Endothelial cell of umbilical vein (primary cell): ENCODE data around the gene S100A5.

ENCODE experiments used
- POLR2A ChIP-seq: IDR thresholded peaks from 2 replicates; pipeline ENCODE4 v1.6.1; 2012; ENCODE audit warnings: low read depth, mild to moderate bottlenecking, control low read depth, low read length
- POLR2AphosphoS5 ChIP-seq: IDR thresholded peaks from 2 replicates; pipeline ENCODE4 v1.6.1; 2012; ENCODE audit warnings: low read depth, mild to moderate bottlenecking, control low read depth, low read length, moderate library complexity; ENCODE audit not compliant: insufficient read depth
- TF ChIP-seq, protein P1 (sequence below), 2 donors: IDR thresholded peaks; 1 replicate in 1 of 2; 2 replicates in 1 of 2; pipeline ENCODE4 v1.5.1; 2011; ENCODE audit warnings: low read length in 2 of 2, mild to moderate bottlenecking in 2 of 2, moderate library complexity in 2 of 2, control low read depth in 1 of 2, inconsistent platforms in 1 of 2, low read depth in 1 of 2; ENCODE audit not compliant: insufficient read depth in 1 of 2; ENCODE audit errors: extremely low read depth in 1 of 2

DNA sequence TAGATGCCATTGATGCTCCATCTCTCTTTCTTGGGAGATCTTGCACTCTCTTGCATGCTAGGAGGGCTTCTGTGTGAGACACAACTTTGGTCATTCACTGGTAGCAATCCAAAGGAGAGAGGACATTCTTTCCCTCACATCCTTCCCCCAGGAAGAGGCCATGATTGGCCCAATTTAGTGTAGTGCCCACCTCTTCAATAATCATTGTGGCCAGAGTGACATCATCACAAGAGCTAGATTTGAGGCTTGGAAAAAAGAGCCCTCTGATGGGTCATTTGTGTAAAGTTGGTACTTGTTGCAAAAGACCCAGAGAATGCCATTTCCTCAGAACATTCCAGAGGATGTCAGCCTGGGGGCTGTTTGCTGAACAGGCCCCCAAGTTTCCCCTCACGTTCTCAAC is 35.2 kb downstream of the S100A5 start:
- TF ChIP-seq POLR2A (no peak), POLR2AphosphoS5 (no peak)
- TF ChIP-seq, protein P1, sequence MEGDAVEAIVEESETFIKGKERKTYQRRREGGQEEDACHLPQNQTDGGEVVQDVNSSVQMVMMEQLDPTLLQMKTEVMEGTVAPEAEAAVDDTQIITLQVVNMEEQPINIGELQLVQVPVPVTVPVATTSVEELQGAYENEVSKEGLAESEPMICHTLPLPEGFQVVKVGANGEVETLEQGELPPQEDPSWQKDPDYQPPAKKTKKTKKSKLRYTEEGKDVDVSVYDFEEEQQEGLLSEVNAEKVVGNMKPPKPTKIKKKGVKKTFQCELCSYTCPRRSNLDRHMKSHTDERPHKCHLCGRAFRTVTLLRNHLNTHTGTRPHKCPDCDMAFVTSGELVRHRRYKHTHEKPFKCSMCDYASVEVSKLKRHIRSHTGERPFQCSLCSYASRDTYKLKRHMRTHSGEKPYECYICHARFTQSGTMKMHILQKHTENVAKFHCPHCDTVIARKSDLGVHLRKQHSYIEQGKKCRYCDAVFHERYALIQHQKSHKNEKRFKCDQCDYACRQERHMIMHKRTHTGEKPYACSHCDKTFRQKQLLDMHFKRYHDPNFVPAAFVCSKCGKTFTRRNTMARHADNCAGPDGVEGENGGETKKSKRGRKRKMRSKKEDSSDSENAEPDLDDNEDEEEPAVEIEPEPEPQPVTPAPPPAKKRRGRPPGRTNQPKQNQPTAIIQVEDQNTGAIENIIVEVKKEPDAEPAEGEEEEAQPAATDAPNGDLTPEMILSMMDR (IDR thresholded peaks at IDR 0.05; ENCODE audit: extremely low read depth in 1 of 2, insufficient read depth in 1 of 2, low read depth in 1 of 2, low read length in 2 of 2), result no peak
